LNCAP (cell line): ENCODE data around the gene MLLT6.

ENCODE experiments used
- TF ChIP-seq, protein P1 (sequence below): fragments of 450-650 bp; IDR thresholded peaks from 2 replicates; pipeline ENCODE4 v1.5.1; 2017; ENCODE audit warnings: mild to moderate bottlenecking

The MLLT6 gene

DNA sequence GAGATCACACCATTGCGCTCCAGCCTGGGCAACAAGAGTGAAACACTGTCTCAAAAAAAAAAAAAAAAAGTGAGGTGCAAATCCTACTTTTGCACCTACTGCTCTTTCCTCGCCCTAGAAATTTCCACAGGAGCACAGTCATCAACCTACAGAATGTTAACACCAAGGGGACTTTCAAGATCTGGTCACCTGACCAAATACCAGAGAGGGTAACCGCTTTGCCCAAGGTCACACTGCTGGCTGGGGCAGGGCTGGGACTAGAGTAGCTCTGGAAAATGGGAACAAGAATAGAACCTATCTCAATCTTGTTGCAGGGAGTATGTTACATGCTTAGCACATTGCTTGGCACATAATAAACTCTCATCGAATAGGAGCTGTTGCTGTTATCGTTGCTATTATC is 6.3 kb upstream of the MLLT6 start:
- TF ChIP-seq, protein P1, sequence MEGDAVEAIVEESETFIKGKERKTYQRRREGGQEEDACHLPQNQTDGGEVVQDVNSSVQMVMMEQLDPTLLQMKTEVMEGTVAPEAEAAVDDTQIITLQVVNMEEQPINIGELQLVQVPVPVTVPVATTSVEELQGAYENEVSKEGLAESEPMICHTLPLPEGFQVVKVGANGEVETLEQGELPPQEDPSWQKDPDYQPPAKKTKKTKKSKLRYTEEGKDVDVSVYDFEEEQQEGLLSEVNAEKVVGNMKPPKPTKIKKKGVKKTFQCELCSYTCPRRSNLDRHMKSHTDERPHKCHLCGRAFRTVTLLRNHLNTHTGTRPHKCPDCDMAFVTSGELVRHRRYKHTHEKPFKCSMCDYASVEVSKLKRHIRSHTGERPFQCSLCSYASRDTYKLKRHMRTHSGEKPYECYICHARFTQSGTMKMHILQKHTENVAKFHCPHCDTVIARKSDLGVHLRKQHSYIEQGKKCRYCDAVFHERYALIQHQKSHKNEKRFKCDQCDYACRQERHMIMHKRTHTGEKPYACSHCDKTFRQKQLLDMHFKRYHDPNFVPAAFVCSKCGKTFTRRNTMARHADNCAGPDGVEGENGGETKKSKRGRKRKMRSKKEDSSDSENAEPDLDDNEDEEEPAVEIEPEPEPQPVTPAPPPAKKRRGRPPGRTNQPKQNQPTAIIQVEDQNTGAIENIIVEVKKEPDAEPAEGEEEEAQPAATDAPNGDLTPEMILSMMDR: no peak

DNA sequence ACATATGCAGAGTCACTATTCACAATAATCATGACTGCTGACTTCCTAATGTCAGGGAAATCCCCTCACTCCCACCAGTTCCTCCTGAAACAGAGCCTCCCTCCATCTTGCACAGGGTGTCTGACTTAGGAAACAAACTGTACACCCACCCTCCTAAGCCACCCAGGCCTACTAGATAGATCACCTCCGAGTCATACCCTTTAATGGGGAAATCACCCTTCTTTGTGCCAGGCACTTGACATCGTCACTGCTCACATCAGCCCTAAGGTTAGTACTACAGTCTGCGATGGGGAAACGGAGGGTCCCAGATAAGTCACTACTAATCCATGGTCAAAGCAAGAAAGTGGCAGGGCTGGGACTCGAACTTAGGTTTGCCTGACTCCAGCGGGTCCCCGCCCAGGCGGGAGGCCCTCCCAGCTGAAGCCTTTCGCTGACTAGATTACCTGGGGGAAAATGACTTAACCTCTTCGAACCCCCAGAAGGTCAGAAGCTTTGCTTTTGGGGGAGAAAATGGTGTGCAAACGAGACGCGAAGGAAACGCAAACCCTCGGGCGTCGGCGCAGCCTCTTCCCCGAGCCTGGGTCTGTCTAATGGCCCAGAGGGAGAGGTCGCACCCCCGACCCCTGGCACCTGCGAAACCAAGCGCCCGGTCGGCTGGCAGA is 3.4 kb upstream of the MLLT6 start:
- TF ChIP-seq, protein P1: no peak

DNA sequence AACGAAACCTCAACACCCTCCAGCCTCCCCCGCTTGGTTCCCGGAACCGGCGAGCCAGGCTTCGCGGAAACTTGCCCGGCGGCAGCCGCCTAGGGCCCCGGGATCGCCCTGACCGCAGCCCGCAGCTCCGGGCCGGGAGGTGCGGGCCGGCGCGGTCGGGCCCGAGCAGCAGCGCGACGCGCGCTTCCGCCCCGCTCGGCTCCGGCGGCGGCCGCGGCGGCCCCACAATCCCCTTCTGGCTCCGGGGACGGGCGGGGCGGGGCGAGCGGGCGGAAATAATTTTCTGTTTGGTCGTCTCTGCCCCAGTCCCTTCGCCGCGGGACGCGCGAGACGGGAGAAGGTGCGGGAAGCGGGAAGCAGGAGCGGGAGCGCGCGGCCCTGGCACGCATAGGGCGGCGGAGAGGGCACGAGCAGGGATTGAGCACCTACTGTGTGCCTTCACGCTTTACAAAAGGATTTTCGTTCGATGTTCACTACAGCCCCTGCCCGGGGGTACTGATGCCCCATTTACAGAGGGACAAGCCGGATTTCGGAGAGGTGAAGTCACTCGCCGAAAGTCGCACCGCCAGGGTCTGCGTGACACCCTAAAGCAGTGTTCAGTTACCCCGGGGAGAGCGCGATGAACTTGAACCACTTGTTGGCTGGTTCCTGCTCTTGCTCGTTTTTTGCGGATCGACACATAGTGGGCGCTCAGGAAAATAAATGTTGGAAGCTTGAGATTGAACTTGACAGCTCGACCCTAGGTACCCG is 2.7 kb upstream of the MLLT6 start:
- TF ChIP-seq, protein P1: no peak

DNA sequence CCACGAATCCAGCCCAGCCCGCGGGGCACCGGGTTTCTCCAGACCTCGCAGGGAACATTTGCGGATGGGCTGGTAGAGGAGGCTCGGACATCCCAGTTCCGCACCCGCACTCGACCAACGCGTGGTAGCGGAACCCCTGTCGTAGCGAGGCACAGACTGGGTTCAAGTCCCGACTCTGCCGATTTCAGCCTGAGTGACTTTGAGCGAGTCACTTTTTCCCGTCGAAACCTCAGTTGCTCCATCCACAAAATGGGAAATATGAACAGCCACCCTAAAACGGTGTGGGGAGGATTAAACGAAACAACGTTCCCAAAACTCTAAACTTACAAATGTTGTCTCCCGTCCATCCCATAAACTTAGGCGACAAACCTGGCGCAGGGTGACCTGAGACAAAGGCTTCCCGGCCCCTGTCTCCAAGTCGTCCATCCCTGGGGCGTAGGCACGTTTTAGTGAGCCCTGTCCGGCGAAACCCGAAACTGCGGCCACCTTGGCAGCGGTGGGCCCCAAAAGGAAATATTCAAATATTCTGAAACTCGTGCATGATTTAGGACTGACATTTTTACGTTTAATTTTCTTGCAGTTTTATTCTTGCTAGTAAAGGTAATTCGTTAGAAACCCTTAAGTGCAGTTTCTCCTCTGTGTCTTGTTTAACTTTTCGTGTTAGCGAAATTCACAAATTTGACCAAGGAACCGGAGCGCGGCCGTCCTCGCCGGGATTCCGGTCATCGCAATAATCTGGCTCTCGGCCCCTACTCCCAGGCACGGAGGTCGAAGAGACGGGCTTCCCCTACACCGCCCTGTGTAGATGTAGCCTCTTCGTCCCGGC is 1.9 kb upstream of the MLLT6 start:
- TF ChIP-seq, protein P1: no peak

DNA sequence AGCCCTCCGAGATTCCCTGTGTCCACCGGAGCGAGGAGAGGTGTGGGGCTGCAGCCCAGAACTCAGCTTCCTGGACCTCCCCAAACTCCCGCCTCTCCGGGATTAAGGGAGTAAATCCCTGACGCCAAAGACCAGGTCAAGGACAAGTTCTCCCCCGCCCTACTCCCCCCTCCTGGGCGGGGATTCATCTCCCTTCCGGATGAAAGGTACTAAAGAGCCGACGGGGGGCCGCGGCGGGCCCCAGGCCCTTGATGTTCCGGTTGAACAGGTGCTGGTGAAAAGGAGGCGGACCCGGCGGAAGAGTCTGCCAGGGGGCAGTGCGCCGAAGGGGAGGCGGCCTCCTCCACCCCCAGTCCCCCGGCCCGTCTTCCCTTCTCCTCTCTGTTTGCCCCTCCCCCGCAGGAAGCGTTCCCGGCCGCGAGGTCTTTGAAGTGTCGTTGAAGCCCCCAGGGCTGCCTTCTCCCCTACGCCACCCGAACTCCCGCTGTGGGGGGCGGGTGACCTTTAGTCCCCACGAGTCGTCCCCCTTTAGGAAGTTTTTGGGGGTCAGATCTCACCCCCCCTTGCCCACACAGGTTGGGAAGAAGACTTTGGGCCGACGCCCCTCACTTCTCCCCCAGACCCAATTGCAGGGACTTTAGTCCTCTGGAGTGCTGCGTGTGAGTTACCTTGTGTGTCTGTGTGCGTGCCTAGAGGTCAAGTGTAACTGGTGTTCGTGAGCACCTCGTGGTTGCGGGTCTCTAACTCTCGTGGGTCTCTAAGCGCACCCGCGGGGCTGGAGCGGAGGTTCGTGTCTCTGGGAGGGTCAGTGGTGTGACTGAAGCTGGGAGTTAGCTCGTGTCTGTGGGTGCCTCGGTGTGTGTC is 1.1 kb upstream of the MLLT6 start:
- TF ChIP-seq, protein P1: no peak

DNA sequence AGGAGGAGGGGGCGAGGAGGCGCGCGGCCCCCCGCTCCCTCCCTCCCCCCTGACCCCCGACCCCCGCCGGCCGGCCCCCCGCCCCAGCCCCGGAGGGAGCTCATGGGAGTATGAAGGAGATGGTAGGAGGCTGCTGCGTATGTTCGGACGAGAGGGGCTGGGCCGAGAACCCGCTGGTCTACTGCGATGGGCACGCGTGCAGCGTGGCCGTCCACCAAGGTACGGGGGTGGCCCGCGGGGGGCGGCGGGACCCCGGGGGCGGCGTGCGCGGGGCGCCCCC is 390 bp downstream of the MLLT6 start:
- TF ChIP-seq, protein P1: no peak
